Measurements from ENCODE around the gene SPECC1.

DNA sequence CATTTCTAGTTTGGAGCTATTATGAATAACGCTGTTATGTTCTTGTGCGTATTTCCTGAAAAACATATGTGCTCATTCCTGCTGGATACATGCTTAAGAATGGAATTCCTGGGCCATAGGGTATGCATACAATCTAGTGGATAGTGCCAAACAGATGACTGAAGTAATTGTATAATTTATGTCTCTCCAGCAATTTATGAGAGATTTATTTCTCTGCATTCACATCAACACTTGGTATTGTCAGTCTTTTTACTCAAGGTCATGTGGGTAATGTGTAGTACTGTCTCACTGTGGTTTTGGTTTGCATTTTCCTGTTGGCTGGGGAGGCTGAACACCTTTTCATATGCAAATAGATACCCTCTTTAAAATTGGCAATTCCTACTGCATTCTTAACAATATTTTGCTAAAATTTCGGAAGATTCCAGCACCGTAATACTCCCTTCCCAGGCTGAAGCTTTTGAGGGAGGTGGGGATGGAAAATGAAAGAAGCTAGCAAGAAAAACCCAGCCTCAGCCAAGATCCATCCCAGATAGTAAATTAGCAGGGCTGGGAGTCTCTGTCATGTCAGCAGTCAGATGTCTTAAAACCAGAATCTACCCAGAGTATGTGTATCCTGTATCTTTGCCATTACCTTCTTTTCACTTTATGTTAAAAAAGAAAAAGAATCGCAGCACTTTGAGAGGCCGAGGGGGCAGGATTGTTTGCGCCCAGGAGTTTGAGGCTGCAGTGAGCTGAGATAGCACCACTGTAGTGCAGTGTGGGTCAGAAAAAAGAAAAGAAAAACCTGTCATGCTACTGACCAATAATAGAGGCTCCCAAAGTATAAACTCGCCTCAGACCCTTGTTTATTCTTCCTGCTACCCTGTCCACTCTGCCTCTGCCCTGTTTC, 253.3 kb downstream of the SPECC1 start:
- TF ChIP-seq, protein P1, sequence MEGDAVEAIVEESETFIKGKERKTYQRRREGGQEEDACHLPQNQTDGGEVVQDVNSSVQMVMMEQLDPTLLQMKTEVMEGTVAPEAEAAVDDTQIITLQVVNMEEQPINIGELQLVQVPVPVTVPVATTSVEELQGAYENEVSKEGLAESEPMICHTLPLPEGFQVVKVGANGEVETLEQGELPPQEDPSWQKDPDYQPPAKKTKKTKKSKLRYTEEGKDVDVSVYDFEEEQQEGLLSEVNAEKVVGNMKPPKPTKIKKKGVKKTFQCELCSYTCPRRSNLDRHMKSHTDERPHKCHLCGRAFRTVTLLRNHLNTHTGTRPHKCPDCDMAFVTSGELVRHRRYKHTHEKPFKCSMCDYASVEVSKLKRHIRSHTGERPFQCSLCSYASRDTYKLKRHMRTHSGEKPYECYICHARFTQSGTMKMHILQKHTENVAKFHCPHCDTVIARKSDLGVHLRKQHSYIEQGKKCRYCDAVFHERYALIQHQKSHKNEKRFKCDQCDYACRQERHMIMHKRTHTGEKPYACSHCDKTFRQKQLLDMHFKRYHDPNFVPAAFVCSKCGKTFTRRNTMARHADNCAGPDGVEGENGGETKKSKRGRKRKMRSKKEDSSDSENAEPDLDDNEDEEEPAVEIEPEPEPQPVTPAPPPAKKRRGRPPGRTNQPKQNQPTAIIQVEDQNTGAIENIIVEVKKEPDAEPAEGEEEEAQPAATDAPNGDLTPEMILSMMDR (IDR thresholded peaks at IDR 0.05): no peak
- TF ChIP-seq POLR2A (IDR thresholded peaks at IDR 0.05): no peak

All from right lobe of liver (tissue), 4 donors.